Measurements from ENCODE around the gene OR1N1.
"Not testable (repeated sequence)": the region's sequence is repeated elsewhere in the genome, so short reads cannot be mapped to it uniquely, and the experiment has no call there.

The OR1N1 gene, protein sequence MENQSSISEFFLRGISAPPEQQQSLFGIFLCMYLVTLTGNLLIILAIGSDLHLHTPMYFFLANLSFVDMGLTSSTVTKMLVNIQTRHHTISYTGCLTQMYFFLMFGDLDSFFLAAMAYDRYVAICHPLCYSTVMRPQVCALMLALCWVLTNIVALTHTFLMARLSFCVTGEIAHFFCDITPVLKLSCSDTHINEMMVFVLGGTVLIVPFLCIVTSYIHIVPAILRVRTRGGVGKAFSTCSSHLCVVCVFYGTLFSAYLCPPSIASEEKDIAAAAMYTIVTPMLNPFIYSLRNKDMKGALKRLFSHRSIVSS

DNA sequence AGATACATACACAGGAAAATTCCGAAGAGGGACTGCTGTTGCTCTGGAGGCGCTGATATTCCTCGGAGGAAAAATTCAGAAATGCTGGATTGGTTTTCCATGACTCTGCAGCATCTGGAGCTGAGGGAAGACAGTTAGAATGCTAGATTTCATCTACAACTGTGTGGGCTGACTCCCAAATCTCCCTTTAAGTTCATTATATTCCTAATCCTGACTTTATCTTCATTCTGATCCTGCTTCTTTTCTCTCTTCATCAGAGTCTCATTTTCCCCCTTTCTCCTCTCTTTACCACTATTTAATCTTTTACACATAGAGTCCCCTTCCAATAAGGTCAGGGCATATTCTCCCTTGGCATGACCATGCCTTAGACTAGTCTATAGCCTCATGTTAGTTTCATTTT lies at the start of gene OR1N1:
OR1N1 (minus strand) TSS at position 101 of the 400 bp plus-strand sequence; CDS start at position 101, 0 bp downstream.
- DNase-seq = no peak

DNA sequence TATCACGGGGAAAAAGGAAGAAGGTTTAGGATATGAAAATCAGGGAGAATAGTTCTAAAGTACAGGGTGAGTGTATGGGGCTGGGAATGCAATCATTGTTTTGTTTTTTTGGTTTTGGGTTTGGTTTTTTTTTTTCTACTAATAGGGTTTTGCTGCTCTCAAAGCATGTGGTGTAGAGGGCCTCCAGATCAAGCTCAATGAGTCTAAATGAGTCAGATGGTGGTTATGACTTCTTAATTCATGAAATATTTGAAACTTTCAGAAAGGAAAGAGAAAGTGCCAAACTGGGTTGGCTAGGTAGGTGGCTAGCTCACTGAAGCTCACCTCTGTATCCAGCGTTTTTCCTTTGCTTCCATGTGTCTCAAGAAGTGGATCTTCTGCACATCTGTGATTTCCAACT lies 45.4 kb upstream of the OR1N1 start:
- no peak for DNase-seq

DNA sequence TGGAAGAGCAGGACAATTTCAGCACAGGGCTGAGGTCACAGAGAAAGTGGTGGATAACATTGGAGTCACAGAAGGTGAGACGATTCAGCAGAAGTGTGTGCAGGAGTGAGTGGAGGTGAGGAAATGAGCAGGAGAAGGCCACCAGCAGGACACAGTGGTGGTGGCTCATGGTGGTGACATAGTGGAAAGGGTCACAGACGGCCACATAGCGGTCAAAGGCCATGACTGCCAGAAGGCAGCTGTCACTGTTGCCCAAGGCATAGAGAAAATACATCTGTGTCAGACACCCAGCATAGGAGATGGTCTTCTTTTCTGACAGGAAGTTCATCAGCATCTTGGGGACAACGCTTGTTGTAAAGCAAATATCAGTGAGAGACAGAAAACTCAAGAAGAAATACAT lies 40.8 kb upstream of the OR1N1 start:
- DNase-seq = no peak

DNA sequence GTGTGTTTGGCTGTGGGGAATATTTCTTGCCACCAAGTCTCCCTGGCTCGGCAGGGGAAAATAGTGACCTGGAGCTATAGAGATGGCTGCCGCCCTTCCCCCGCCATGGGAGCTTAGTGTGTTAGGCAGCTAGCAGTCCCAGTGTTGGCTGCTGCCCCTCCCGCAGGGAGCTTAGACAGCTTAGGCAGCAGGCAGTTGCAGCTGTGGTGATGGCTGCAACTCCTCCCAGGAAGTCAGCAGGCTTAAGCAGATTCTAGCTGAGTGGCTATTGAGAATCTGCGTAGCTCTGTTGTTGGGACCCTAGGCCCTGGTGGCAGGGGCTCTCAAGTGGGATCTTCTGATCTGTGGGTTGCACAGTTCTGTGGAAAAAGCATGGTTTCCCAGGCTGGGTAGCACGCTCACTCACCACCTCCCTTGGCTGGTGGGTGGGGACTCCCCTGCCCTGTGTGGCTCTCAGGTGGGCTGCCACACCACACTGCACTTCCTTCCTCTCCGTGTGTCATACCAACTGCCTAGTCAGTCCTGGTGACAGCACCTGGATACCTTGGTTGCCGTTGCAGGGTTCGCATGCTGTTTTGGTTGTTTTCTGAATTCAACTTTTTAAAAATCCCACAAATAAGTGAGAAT lies 35.2 kb upstream of the OR1N1 start:
- no peak for DNase-seq

DNA sequence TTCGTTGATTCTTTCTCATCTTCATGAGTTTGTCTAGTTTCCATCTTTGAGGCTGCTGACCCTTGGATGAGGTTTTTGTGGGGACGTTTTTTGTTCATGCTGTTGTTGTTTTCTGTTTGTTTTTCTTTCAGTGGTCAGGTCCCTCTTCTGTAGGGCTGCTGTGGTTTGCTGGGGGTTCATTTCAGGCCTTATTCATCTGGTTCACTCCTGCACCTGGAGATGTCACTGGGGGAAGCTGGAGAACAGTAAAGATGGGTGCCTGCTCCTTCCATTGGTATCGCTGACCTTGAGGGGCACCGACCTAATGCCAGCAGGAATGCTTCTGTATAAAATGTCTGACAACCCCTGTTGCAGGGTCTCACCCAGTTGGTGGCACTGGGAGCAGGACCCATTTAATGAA lies 34.4 kb upstream of the OR1N1 start:
- DNase-seq = no peak

DNA sequence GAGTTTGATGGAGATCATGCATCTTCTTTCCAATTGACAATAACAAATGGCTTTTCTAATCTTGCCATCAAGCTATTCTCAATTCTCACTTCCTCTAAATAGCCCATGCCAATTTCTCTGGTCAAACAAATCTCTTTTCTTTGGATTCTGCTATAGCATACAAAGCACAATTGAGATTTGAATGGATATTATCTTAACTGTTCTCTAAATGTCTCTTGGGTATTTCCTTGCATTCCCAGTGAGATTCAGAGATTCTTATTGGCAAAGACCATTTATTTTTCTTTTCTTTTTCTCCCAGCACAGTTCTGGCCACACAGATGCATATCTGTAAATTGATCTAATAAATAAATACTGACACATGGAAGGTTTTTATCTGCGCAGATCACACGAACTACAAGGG lies 25.7 kb upstream of the OR1N1 start, which contains the start of gene OR1N2:
OR1N2 (plus strand) TSS at position 301 of the 400 bp plus-strand sequence. CDS start 100 bp downstream, outside the sequence.
- DNase-seq = no peak

DNA sequence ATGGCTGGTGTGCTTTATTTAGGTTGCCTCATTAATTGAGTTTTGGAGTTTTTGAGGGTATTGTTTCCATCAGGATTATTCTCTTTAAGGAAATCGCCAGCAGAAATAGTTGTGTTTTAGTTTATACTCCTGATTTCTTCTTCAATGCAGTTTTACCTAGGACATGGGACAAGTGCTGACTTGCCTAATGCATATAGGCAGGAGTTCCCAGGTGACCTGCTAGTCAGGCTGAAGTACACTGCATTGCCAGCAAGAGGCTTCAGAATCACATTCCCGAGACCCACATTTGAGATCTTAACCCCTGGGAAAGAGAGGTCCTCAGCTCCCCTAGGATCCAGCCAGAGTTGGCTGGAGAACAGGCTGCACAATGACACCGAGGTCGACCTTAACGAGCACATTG lies 24.3 kb upstream of the OR1N1 start:
- DNase-seq = no peak

DNA sequence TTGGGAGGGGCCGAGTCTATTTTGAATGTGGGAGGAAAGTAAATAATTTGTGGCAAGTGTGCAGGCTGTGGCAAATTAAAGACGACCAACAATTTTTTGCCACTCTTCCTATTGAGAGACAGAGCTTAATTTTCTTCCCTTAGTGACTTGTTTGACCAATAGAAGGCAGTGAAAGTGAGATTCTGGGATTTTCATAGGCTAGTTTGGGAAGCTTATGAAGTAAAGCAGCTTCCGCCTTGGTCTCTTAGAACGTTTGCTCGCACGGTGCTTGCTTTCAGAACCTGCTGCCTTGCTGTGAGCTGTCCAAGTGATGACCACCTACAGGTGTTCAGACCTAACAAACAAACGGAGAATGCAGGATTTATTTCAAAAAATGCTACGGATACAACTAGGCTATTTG lies 19.1 kb upstream of the OR1N1 start:
- no peak for DNase-seq

DNA sequence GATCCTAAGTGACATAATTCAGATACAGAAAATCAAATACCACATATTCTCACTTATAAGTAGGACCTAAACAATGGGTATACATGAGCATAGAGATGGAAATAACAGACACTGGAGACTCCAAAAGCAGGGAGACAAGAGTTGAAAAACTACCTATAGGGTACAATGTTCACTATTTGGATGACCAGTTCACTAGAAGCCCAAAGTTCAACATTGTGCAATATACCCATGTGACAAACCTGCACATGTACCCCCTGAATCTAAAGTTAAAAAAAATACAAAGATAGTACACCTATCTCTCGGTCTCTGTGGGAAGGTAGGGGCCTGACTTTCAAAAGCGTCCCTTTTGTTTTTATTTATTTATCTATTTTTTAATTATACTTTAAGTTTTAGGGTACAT lies 11.7 kb upstream of the OR1N1 start:
- DNase-seq = no peak

DNA sequence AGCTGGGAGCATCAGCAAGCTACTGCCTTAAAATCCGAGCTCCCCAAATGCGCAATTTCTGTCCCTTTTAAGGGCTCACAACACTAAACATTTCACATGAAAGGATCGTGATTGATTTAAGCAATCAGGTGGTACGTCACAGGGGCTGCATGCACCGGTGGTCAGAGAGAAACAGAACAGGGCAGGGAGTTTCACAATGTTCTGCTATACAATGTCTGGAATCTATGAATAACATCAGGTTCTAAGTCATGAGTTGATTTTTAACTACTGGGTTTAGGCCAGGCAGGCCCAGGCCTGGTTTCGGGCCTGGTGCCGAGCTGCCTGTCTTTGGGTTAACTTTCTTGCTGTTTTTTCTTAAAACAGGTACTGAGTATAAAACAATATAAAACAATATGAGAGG lies 10.0 kb upstream of the OR1N1 start:
- DNase-seq = not testable (repeated sequence)

DNA sequence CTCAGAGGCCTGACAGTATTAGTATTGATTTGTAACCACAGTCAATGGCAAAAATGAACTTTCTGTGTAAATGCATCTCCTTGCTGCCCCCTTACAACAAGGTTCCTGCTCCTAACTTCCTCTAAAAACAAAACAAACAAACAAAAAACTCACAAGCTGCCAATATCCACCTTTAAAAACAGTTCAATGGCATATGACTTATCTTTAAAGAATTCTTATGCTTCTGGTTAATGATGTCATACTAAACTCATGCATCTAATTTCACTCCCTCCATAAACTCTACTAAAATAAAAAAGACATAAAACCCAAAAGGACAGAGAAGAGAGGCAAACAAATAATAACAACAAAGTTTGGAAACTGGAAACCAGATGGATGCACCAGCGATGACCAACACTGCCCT lies 9.0 kb upstream of the OR1N1 start:
- no peak for DNase-seq

DNA sequence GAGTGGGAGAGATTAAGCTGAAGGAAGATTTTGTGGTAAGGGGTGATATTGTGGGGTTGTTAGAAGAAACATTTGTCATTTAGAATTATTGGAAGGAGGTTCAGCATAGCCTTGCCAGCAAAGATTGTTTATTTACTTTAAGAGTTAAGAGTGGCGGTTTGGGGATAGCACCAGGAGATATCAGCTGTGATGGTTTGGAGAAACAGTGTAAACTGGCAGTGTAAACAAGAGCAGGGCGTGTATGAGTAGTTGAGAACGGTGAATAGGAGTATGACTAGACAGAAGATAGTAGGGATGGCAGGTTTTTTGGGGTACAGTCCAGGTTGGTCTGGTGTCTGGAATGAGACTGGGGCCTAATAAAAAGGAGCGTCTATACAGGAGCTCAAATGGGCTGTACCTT lies 4.1 kb upstream of the OR1N1 start:
- not testable (repeated sequence) for DNase-seq

DNA sequence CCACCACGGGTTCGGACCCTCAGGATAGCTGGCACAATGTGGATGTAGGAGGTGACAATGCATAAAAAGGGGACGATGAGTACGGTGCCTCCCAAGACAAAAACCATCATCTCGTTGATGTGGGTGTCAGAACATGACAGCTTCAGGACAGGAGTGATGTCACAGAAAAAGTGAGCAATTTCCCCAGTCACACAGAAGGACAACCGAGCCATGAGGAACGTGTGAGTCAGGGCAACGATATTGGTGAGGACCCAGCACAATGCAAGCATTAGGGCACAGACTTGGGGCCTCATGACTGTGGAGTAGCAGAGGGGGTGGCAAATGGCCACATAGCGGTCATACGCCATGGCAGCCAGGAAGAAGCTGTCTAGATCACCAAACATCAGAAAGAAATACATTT lies 491 bp downstream of the OR1N1 start:
- no peak for DNase-seq

DNA sequence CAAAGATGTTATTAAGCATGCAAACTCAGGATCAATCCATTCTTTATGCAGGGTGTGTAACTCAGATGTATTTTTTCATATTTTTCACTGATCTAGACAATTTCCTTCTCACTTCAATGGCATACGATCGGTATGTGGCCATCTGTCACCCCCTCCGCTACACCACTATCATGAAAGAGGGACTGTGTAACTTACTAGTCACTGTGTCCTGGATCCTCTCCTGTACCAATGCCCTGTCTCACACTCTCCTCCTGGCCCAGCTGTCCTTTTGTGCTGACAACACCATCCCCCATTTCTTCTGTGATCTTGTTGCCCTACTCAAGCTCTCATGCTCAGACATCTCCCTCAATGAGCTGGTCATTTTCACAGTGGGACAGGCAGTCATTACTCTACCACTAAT lies 7.7 kb downstream of the OR1N1 start:
- DNase-seq = no peak

DNA sequence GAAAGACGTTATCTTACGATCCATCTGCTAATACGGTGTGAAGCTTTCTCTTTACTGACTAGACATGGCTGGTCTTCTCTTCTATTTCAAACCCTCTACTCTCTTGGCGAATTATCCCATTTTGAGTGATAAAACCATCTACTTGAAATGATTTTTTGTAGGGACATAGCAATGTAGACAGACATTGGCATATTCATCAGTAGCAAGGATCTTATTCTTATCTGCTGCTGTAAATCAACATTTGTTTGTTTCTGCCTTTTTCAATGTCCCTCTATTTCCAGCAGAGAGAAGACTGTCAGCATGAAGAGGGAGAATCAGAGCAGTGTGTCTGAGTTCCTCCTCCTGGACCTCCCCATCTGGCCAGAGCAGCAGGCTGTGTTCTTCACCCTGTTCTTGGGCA lies 8.3 kb downstream of the OR1N1 start, which contains the start of gene OR1J4:
OR1J4 (plus strand) TSS at position 301 of the 400 bp plus-strand sequence; CDS start at position 301, 0 bp downstream.
- no peak for DNase-seq

DNA sequence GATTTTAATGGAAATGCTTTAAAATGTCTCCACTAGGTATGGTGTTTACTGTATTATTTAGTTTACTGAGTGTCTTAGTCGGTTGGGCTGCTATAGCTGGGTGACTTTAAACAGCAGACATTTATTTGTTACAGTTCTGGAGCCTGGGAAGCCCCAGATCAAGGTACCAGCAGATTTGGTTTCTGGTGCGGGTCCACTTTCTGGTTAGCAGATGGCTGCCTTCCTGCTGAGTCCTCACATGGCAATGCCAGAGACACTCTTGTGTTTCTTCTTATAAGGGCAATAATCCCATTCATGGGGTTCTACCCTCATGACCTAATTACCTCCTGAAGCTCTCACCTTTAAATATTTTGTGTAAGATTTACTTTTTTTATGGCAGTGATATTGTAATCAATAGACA lies 8.9 kb downstream of the OR1N1 start:
- no peak for DNase-seq

DNA sequence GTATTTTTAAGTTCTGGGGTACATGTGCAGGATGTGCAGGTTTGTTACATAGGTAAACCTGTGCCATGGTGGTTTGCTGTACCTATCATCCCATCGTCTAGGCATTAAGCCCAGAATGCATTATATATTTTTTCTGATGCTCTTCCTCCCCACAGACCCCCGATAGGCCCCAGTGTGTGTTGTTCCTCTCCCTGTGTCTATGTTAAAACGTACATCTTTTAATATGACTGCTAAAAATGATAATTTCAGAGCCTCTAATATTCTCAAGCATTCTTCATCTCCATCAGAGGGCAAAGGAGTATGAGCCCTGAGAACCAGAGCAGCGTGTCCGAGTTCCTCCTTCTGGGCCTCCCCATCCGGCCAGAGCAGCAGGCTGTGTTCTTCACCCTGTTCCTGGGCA lies 16.6 kb downstream of the OR1N1 start, which contains the start of gene OR1J2:
OR1J2 (plus strand) TSS at position 301 of the 400 bp plus-strand sequence; CDS start at position 301, 0 bp downstream.
- DNase-seq = no peak

DNA sequence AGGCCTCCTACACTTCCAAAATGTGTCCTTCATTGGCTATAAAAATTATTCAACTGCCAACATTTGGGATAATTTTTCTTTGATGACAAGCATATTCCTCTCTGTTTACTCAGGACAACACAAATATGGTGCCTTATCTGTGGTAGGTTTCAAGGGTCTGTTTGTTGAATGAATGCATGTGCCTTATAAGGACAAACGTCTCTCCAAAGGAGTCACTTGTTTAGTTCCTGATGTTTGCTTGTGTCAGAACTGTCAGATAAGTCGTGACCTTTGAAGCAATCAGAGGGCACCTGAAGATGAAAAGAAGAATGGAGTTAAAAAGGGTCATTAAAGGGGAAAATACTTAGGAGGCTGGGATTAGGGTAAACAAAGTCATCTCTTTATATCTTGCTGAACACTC lies 20.1 kb downstream of the OR1N1 start:
- no peak for DNase-seq

DNA sequence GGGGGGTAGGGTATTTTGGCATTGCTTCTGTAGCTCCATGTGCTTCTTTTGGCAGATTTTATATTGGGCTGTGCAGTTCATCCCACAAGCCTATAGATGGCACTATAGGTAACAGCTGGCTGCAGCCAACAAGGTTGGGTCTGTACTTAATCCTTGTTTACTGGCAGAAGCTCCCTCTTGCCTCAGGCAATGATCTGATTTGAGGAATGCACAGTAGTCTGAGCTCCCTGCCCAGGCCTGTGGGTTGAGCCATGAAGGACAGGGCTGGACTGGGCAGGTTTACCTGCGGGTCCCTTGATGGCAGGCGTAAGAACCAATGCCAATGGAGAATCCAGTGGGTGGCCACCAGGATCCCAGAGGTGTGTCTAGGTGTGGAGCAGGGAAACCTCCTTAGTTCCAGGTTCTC lies 28.2 kb downstream of the OR1N1 start:
- peak; percentile 34 for DNase-seq

DNA sequence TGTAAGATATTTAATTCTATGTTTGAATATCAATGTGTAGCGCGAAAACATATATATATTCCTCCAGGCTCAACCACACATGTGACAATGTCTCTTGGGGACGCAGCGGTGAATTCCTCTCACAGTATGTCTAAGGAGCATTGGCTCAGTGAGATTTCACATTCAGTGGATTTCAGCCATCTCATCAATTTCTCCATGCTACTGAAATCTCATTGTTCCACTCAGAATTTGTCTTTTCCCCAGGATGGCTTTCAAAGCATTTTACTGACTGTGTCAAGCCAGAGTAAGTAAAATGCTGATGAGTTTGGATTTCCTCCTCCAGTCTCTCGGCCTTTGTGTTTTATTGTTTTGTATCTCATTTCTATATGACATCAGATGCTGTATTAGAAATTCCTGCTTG lies 48.0 kb downstream of the OR1N1 start:
- DNase-seq = no peak

DNA sequence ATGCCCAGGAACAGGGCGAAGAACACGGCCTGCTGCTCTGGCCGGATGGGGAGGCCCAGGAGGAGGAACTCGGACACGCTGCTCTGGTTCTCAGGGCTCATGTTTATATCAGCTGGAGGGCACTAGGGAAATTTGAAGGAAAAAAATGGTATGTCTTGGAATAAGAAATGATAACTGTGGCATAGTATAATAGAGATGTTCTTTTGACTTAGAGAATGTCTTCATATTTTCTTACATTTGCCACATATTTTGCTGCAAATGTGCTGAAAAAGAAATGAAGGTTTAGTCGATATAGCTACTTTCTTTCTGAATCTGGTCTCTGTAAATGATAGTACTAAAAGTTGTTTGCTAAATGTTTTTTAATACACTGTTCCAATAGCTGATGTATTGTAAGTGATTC lies 49.3 kb downstream of the OR1N1 start, which contains the start of gene OR1J1:
OR1J1 (minus strand) TSS at position 101 of the 400 bp plus-strand sequence; CDS start at position 101, 0 bp downstream.
- DNase-seq = no peak

DNA sequence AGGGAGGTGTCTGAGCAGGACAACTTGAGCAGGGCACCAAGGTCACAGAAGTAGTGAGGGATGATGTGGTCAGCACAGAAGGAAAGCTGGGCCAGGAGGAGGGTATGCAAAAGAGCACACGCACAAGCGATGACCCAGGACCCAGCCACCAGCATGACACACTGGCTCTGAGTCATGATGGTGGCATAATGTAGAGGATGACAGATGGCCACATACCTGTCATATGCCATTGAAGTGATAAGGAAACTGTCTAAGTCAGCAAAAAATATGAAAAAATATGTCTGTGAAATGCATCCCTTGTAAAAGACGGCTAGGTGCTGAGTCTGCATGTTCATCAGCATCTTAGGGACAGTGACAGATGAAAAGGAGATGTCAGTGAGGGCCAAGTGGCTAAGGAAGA lies 49.7 kb downstream of the OR1N1 start:
- DNase-seq = no peak

All from MV-4-11 (cell line).